ENCODE results near the gene SRSF8.
A peak's percentile ranks its signal among the peaks of the same experiment; 100 is the strongest.
"Not testable (repeated sequence)": the region's sequence is repeated elsewhere in the genome, so short reads cannot be mapped to it uniquely, and the experiment has no call there.

Gene SRSF8

DNA sequence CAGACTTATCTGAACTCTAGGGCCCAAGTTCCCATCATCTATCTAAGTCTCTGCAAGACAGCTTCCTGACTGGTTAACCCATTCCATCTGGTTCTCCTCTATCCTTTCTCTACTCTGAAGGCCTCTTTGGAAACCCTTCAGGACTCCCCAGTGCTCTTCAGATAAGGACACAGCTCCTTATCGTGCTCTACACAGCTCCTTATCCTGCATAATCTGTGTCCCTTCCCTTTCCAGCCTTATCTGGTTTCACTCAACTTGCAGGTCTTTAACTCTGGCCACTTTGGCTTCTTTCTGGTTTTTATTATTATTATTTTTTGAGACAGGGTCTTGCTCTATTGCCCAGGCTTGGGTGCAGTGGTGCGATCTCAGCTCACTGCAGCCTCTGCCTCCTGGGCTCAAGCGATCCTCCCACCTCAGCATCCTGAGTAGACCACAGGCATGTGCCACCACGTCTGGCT, 33.5 kb downstream of the SRSF8 start:
- DNase-seq, result peak; percentile 39

DNA sequence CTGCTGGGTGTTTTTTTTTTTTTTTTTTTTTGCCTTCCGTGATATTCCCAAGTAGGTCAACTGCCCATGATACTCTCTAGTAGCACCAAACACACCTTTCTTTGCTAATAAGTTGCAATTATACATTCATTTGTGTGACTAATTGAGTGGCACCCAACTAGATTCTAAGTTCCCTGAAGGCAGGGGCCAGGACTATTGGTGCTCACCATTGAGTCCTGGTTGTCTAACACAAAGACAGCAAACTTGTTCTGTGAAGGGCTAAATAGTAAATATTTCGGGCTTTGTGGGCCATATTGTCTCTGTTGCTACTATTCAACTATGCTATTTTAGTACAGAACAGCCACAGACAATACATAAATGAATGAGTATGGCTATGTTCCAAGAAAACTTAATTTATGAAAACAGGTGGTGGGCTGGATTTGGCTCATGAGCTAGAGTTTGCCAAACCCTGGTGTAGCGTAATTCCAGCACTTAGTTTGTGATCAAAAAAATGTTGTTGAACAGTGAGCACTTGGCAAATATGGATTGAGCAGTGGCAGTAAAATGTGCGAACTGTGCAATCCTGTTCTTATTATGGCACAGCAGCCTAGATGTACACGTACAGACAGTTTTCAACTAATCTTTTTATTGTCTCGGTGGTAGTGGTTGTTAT, 34.3 kb downstream of the SRSF8 start:
- no peak for DNase-seq

DNA sequence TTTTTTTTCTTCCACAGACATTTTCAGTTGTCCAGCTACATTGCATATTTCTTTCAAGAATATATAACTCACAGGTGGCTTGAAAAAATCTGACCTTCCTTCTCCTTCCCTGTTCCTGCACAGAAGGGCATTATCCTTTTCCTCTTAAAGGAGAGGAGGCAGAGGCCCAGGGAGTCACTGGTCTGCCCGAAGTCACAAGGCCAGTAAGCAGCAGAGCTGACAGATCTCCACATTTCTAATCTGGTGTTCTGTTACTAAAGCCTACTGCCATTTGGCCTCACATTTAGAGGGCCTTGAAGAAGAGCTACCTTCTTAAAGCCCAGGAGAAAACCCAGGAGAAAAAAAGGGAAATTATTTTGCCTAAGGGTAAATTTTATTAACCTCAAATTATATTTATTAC, 35.2 kb downstream of the SRSF8 start:
- no peak for DNase-seq

DNA sequence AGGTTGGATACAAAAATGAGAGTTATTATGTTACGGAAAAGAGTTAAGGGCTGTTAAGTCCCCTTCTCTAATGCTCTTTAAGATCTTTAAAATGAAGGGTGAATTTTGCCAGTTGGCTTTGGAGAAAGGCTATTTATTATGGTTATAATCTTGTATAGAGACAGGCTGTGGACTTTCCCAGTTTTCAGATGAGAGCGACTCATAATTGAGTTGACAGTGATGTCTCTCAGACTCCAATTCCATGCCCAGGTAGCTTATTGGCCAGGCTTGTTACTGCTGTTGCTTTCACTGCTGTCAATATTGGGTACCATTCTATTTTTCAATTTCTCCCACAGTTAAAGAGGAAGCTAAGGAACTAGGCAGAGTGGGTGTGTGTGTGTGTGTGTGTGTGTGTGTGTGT, 36.0 kb downstream of the SRSF8 start:
- DNase-seq, result no peak

DNA sequence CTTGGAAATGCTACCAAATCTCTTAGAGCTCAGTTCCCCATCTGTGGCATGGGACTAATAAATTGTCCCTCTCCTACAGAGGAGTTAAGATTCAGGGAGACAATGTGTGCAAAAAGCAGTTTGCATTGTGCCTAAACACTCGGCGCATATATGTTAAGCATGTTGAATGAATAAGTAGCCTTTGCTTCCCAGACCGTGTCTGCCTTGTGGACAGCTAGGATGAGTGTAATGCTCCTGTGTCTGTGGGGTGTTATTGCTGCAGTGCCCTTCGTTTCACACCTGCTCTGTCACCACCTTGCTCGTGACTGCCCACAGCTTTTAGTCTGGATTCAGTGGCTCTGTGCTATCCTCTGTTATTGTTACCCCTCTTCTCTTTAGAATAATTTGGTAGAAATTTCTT, 37.0 kb downstream of the SRSF8 start:
- no peak for DNase-seq

DNA sequence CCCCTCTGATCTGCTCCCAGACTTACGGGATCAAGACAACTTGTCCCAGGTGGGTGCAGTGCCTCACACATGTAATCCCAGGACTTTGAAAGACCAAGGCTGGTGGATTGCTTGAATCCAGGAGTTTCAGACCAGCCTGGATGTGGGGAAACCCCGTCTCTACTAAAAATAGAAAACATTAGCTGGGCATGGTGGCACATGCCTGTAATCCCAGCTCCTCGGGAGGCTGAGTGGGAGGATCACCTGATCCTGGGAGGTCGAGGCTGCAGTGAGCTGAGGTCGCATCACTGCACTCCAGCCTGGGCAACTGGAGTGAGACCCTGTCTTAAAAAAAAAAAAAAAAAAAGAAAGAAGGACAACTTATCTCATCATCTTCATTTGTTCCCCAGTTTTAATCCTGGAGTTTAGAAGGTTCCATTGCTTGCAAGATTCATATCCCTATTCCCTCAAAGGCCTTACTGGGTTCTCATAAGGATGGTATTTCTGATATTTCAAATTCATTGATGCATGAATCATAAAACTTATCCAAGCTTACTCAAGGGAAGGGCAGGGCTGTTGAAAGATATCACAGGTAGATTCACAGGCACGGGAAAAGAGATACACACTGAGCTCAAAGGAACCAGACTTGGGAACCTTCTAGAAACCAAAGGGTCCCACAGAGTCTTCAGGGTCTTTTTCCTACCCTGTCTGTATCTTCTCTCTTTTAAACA, 37.6 kb downstream of the SRSF8 start:
- no peak for DNase-seq

DNA sequence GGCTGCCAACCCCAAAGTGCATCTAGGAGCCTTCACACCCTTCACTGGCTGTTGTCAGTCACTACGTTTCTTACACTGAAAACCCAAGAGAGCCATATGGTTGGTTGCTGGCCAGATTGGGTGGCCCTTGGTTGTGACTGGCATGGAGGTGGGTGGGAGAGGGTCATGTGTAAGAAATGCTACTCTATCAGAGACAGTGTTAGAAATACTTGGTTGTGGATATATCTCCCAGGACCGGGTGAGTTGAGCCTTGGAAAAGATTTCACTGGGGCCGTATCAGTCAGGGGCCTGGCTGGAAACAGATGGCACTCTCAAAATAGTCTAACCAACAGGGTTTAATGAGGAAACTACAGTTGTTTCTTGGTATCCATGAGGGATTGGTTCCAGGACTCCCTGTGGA, 38.1 kb downstream of the SRSF8 start:
- DNase-seq, result no peak

DNA sequence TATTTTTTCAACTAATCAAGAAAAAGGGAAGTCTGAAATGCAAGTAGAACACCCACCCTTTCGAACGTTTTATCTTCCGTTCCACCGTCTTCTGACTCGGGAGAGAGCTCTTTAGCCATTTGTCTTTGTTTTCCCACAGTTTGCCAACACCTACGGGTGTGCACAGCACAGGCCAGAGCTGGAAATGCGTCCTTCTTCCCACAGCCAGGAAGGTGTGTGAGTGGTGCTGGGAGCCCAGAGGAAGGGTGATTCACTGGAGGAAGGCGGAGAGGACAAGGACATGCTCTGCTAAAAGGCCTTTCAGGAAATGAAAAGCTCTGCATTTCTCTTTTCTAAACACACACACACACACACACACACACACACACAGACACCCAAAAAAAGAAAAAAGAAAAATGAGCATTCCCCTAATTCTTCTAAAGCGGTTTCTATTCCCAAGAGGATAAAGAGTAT, 41.5 kb downstream of the SRSF8 start:
- peak; percentile 5 for DNase-seq

DNA sequence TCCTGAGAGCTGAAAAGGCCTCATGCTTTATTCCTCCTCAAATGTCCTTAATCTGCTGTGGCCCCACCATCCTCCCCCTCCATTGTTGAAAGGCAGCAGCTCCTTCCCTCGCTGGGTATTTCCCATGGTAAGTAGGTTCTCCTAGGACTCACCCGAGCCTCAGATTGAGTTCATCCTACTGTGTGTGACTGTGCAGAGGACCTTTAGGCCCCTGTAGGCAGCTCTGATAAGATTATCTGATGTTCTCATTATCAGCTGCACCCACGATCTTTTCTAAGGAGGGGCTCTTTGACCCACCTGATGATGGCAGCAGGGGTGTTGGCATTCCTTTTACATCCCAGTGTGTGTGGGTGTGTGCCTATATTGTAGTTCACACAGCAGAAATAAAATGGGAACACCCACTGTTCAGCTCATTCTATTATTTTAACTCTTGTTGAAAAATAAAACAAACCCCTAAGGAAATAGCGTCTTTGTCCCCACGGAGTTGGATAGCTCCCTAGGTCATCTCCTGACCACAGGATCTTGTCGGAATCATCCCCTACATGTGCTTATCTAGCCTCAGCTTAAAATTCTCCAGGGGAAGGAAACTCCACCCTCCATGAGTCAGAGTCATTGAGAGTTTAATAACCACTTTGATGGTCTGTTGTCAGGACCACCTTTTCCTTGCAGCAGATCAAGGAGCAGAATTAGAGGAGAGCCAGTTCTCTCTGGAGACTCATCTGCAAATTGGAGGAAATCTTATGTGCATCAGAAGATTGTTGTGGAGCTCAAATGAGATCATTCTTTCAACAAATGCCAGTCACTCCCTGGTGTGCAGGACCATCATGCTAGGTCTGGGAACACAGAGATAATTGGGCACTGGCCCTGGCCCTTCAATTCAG, 42.2 kb downstream of the SRSF8 start:
- peak; percentile 60 for DNase-seq

DNA sequence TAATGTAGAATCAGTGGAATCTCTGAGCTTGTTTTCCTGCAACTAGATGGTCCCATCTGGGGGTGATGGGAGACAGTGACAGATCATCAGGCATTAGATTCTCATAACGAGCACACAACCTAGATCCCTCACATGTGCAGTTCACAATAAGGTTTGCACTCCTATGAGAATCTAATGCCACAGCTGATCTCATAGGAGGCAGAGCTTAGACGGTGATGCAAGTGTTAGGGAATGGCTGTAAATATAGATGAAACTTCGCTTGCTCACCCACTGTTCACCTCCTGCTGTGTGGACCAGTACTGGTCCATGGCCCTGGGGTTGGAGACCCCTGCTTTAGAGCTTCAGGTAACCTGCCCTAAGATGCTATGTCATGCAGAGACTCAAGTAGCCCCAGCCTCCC, 44.8 kb downstream of the SRSF8 start:
- not testable (repeated sequence) for DNase-seq

DNA sequence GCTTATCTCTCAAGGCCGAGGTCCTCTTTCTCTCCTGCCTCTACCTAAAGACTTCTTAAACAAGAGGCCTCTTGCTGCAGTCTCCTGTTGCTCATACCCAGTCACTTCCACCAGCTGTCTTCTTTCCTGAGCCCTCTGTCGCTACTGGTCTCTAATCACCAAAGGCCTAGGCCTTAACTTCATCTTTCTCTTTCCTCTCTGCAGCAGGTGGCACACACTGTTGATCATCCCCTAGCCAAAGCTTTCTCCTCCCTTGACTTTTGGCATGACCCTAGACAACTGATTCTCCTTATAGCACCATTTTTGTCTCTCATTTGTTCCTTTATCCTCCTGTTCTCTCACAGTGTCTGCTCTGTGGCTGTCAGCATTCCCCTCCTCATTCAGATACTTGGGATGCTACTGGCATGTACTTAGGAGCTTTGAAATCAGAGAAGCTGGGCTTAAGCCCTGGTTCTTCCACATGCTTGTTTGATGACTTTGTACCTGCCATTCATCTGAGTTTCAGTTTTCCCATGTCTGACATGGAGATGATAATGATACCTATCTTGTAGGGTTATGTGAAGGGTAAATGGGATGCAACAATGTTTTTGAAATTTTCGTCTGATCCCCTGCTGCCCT, 45.3 kb downstream of the SRSF8 start:
- no peak for DNase-seq

DNA sequence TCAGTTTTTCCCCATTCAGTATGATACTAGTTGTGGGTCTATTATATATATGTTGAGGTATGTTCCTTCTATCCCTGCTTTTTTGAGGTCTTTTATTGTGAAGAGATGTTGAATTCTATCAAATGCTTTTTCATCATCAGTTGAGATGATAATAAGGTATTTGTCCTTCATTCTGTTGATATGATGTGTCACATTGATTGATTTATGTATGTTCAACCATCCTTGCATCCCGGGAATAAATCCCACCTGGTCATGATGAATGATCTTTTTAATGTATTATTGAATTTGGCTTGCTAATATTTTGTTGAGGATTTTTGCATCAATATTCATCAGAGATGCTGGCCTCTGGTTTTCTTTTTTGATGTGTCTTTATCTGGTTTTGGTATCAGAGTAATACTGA, 48.9 kb downstream of the SRSF8 start:
- DNase-seq, result no peak

DNA sequence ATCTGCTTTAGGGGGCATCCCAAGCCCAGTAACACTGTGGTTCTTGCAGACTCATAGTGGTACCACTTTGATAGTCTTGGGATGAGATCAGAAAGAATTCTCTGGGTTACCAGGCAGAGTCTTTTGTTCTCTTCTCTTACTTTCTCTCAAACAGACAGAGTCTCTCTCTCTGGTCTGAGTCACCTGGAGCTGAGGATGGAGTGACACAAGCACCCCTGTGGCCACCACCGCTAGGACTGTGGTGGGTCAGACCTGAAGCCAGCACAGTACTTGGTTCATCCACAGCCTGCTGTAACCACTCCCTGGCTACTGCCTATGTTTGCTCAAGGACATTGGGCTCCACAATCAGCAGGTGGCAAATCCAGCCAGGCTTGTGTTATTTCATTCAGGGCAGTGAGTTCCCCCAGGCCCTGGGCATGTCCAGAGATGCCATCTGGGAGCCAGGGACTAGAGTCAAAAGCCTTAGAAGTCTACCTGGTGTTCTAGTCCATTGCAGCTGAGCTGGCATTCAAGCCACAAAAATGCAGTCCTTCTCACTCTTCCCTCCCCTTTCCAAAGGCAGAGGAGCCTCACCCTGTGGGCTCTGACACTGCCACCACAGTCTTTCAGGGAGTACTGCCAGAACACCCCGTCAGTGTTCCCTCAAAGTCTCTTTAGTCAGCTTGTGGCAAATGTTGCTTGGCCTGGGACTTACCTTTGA, 52.8 kb downstream of the SRSF8 start:
- DNase-seq, result no peak

Measured in OCI-M1 (cell line).